HepG2 (cell line): ENCODE results near the gene AKR1C4. TPM values are rescaled to one million over a fixed set of nuclear protein-coding genes. Genes with fewer than 3 reads are reported as not detected.

Source experiments
- CBX5 ChIP-seq: sonication (generic); formaldehyde crosslinking; IDR thresholded peaks from 2 replicates; pipeline ENCODE4 v1.4.0; 2020; ENCODE audit warnings: missing genetic modification reagents, borderline replicate concordance
- DNMT3B ChIP-seq: conservative IDR thresholded peaks from 2 replicates; pipeline ENCODE4 v1.6.1; 2016; ENCODE audit warnings: missing biosample characterization, control low read depth
- FOXK1 ChIP-seq: sonication (generic); formaldehyde crosslinking; IDR thresholded peaks from 2 replicates; pipeline ENCODE4 v1.4.0; 2020; ENCODE audit warnings: low read depth, missing genetic modification reagents, borderline replicate concordance
- HOXA7 ChIP-seq: sonication (generic); formaldehyde crosslinking; IDR thresholded peaks from 2 replicates; pipeline ENCODE4 v1.8.1; 2022; ENCODE audit warnings: mild to moderate bottlenecking, missing genetic modification reagents, moderate library complexity
- JUN ChIP-seq: sonication (generic); formaldehyde crosslinking; IDR thresholded peaks from 2 replicates; pipeline ENCODE4 v1.4.0; 2020; ENCODE audit warnings: mild to moderate bottlenecking, missing genetic modification reagents
- KLF9 ChIP-seq: IDR thresholded peaks from 2 replicates; pipeline ENCODE4 v1.6.1; 2016; ENCODE audit warnings: low read depth
- MTA3 ChIP-seq: sonication (generic); formaldehyde crosslinking; IDR thresholded peaks from 2 replicates; pipeline ENCODE4 v1.4.0; 2020; ENCODE audit warnings: missing genetic modification reagents
- POLR2A ChIP-seq, 2 experiments: IDR thresholded peaks; 2 replicates each; pipeline ENCODE4 v1.6.1; 2011; ENCODE audit warnings: low read depth in 2 of 2, low read length in 2 of 2, mild to moderate bottlenecking in 1 of 2, moderate library complexity in 1 of 2; ENCODE audit not compliant: insufficient read depth in 1 of 2
- SNRNP70 ChIP-seq: fragments of 200-400 bp; formaldehyde crosslinking; IDR thresholded peaks from 2 replicates; pipeline ENCODE4 v1.6.1; 2017; ENCODE audit warnings: mild to moderate bottlenecking, low read depth, low read length, moderate library complexity
- TCF7 ChIP-seq: sonication (generic); IDR thresholded peaks from 2 replicates; pipeline ENCODE4 v1.6.1; 2016; ENCODE audit warnings: antibody characterized with exemption, low read depth
- YEATS4 ChIP-seq: sonication (generic); formaldehyde crosslinking; IDR thresholded peaks from 2 replicates; pipeline ENCODE4 v1.4.0; 2020; ENCODE audit warnings: missing genetic modification reagents, borderline replicate concordance
- ZNF260 ChIP-seq: sonication (generic); formaldehyde crosslinking; IDR thresholded peaks from 2 replicates; pipeline ENCODE4 v1.4.0; 2020; ENCODE audit warnings: missing genetic modification reagents, low read depth, mild to moderate bottlenecking, borderline replicate concordance
- ZNF282 ChIP-seq: fragments of 450-650 bp; IDR thresholded peaks from 2 replicates; pipeline ENCODE4 v1.6.1; 2018; ENCODE audit not compliant: partially characterized antibody
- ZNF441 ChIP-seq: sonication (generic); formaldehyde crosslinking; IDR thresholded peaks from 2 replicates; pipeline ENCODE4 v1.7.0; 2021; ENCODE audit warnings: missing genetic modification reagents, borderline replicate concordance
- ZNF564 ChIP-seq: sonication (generic); formaldehyde crosslinking; IDR thresholded peaks from 2 replicates; pipeline ENCODE4 v1.8.1; 2023; ENCODE audit warnings: mild to moderate bottlenecking, missing genetic modification reagents
- ZNF598 ChIP-seq: sonication (generic); formaldehyde crosslinking; IDR thresholded peaks from 2 replicates; pipeline ENCODE4 v1.5.1; 2020; ENCODE audit warnings: mild to moderate bottlenecking, missing genetic modification reagents, borderline replicate concordance
- ZNF615 ChIP-seq: sonication (generic); formaldehyde crosslinking; IDR thresholded peaks from 2 replicates; pipeline ENCODE4 v1.5.0; 2020; ENCODE audit warnings: mild to moderate bottlenecking, missing genetic modification reagents, borderline replicate concordance
- ZNF678 ChIP-seq: sonication (generic); formaldehyde crosslinking; IDR thresholded peaks from 2 replicates; pipeline ENCODE4 v1.4.0; 2020; ENCODE audit warnings: mild to moderate bottlenecking, missing genetic modification reagents
- ZNF883 ChIP-seq: sonication (generic); formaldehyde crosslinking; IDR thresholded peaks from 2 replicates; pipeline ENCODE4 v1.5.1; 2020; ENCODE audit warnings: mild to moderate bottlenecking, missing genetic modification reagents; ENCODE audit errors: not compliant biosample characterization
- ZSCAN12 ChIP-seq: sonication (generic); formaldehyde crosslinking; IDR thresholded peaks from 2 replicates; pipeline ENCODE4 v1.9.0; 2021; ENCODE audit warnings: mild to moderate bottlenecking, missing genetic modification reagents
- polyA plus RNA-seq, 8 experiments: library from polyadenylated mRNA; depleted of rRNA in 3 of 8; stranded (reverse) in 7 of 8; unstranded in 1 of 8; fragments of >200 nt; fragmentation: Illumina TruSeq in 4 of 8; extraction: Trizol in 4 of 8; gene quantifications; 2 replicates each; pipeline versions ENCODE4 v1.2.1 to v1.2.3, GENCODE V29; 2011 to 2016; ENCODE audit warnings: low read depth in 4 of 8, missing spikeins in 1 of 8, mixed read lengths in 1 of 8; ENCODE audit not compliant: insufficient read depth in 1 of 8
- total RNA-seq, 5 experiments: library from RNA; depleted of rRNA; stranded (reverse); fragments of >200 nt; fragmentation: Illumina TruSeq; extraction: Trizol; gene quantifications; 2 replicates each; pipeline ENCODE4 v1.2.3, GENCODE V29; 2016; ENCODE audit warnings: low read depth in 1 of 5
- TF ChIP-seq, protein P1 (sequence below): sonication (generic); formaldehyde crosslinking; IDR thresholded peaks from 2 replicates; pipeline ENCODE4 v1.9.0; 2021; ENCODE audit warnings: missing genetic modification reagents, mild to moderate bottlenecking, borderline replicate concordance
- TF ChIP-seq, protein P2 (sequence below): IDR thresholded peaks from 2 replicates; pipeline ENCODE4 v1.6.1; 2016; ENCODE audit warnings: low read depth, control low read depth
- TF ChIP-seq, protein P3 (sequence below): sonication (generic); formaldehyde crosslinking; IDR thresholded peaks from 2 replicates; pipeline ENCODE4 v1.5.1; 2020; ENCODE audit warnings: mild to moderate bottlenecking, missing genetic modification reagents
- TF ChIP-seq, protein P4 (sequence below): sonication (generic); formaldehyde crosslinking; IDR thresholded peaks from 2 replicates; pipeline ENCODE4 v1.4.0; 2020; ENCODE audit warnings: missing genetic modification reagents

Gene AKR1C4
- total and polyA plus RNA-seq, 2 of the 13 experiments (the other 11 are each of a cell fraction or from before 2014, with no cell fraction given): 0.18 to 1.3 TPM

DNA sequence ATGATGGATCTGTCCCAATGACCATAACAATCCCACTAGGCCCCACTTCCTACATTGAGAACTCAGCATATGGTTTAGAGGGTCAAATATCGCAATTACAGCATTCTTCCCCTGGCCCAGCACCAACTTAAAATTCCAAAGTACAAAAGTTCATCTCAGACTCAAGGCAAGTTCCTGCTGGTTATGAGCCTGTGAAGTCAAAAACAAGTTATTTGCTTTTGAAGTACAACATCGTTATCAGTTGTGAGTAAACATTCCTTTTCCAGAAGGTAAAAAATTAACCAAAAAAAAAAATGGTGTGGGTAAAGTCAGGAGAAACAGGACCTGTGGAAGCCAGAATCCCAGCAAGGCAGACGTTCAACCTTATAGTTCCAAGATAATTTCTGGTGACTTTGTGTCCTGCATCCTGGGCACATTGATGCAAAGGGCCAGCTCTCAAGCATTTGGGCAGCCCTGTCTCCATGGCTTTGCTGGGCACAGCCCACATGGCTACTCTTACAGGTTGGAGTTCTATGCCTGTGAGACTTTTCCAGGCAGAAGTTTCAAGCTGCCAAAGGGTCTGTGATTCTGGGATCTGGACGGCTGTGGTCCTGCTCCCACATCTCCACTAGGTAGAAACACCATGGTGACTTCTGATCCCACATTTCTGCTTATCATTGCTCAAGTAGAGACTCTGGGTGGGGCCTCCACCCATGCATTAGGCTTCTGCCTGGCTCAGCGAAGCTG lies 49.2 kb upstream of the AKR1C4 start (continued):
- TF ChIP-seq, protein P1, sequence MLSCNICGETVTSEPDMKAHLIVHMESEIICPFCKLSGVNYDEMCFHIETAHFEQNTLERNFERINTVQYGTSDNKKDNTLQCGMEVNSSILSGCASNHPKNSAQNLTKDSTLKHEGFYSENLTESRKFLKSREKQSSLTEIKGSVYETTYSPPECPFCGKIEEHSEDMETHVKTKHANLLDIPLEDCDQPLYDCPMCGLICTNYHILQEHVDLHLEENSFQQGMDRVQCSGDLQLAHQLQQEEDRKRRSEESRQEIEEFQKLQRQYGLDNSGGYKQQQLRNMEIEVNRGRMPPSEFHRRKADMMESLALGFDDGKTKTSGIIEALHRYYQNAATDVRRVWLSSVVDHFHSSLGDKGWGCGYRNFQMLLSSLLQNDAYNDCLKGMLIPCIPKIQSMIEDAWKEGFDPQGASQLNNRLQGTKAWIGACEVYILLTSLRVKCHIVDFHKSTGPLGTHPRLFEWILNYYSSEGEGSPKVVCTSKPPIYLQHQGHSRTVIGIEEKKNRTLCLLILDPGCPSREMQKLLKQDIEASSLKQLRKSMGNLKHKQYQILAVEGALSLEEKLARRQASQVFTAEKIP: no peak
- TF ChIP-seq ZNF615 (CRISPR knock-in tag): no peak
- TF ChIP-seq ZNF883 (CRISPR knock-in tag): no peak
- TF ChIP-seq MTA3 (CRISPR knock-in tag): no peak
- peak; percentile 61; the same call in 1 of the 2 replicates for TF ChIP-seq YEATS4
- TF ChIP-seq, protein P2, sequence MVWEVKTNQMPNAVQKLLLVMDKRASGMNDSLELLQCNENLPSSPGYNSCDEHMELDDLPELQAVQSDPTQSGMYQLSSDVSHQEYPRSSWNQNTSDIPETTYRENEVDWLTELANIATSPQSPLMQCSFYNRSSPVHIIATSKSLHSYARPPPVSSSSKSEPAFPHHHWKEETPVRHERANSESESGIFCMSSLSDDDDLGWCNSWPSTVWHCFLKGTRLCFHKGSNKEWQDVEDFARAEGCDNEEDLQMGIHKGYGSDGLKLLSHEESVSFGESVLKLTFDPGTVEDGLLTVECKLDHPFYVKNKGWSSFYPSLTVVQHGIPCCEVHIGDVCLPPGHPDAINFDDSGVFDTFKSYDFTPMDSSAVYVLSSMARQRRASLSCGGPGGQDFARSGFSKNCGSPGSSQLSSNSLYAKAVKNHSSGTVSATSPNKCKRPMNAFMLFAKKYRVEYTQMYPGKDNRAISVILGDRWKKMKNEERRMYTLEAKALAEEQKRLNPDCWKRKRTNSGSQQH: no peak
- peak; percentile 94 for TF ChIP-seq TCF7
- TF ChIP-seq SNRNP70: no peak
- no peak for TF ChIP-seq ZNF678
- TF ChIP-seq, protein P3, sequence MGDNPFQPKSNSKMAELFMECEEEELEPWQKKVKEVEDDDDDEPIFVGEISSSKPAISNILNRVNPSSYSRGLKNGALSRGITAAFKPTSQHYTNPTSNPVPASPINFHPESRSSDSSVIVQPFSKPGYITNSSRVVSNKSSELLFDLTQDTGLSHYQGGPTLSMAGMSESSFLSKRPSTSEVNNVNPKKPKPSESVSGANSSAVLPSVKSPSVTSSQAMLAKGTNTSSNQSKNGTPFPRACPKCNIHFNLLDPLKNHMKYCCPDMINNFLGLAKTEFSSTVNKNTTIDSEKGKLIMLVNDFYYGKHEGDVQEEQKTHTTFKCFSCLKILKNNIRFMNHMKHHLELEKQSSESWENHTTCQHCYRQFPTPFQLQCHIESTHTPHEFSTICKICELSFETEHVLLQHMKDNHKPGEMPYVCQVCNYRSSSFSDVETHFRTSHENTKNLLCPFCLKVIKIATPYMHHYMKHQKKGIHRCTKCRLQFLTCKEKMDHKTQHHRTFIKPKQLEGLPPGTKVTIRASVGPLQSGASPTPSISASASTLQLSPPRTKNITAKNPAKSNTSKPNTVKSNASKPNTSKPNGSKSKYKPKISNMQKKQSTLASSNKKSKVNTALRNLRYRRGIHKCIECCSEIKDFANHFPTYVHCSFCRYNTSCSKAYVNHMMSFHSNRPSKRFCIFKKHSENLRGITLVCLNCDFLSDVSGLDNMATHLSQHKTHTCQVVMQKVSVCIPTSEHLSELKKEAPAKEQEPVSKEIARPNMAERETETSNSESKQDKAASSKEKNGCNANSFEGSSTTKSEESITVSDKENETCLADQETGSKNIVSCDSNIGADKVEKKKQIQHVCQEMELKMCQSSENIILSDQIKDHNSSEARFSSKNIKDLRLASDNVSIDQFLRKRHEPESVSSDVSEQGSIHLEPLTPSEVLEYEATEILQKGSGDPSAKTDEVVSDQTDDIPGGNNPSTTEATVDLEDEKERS (CRISPR knock-in tag): peak; percentile 86; the same call in 1 of the 2 replicates
- no peak for TF ChIP-seq HOXA7
- no peak for TF ChIP-seq ZNF598 (CRISPR knock-in tag)
- TF ChIP-seq ZNF441: peak; percentile 81; the same call in 1 of the 2 replicates
- TF ChIP-seq DNMT3B: peak; percentile 1; the same call in 1 of the 2 replicates
- TF ChIP-seq, protein P4, sequence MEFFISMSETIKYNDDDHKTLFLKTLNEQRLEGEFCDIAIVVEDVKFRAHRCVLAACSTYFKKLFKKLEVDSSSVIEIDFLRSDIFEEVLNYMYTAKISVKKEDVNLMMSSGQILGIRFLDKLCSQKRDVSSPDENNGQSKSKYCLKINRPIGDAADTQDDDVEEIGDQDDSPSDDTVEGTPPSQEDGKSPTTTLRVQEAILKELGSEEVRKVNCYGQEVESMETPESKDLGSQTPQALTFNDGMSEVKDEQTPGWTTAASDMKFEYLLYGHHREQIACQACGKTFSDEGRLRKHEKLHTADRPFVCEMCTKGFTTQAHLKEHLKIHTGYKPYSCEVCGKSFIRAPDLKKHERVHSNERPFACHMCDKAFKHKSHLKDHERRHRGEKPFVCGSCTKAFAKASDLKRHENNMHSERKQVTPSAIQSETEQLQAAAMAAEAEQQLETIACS (CRISPR knock-in tag): no peak
- peak; percentile 80 for TF ChIP-seq JUN (CRISPR knock-in tag)
- TF ChIP-seq CBX5 (CRISPR knock-in tag): no peak
- TF ChIP-seq ZNF260: no peak
- TF ChIP-seq ZNF564 (CRISPR knock-in tag): no peak
- no peak for TF ChIP-seq ZSCAN12 (CRISPR knock-in tag)
- no peak for TF ChIP-seq ZNF282
- no peak; the same call in 1 of the 2 replicates for TF ChIP-seq KLF9
- TF ChIP-seq FOXK1 (CRISPR knock-in tag): 0 out of 2 replicates have a peak, but pooled peaks have one; percentile 74
- TF ChIP-seq POLR2A (IDR thresholded peaks at IDR 0.05; ENCODE audit: insufficient read depth in 1 of 2, low read depth in 2 of 2, low read length in 2 of 2): peak; percentile 68 to 89; a peak in 3 of 4 replicates
